Right lobe of liver (tissue), 4 donors: ENCODE measurements around the gene GLYR1.

Experiments
- POLR2A ChIP-seq: fragments of 450-650 bp; IDR thresholded peaks from one replicate; pipeline ENCODE4 v1.6.1; 2017; ENCODE audit warnings: antibody characterized with exemption, mild to moderate bottlenecking
- TF ChIP-seq, protein P1 (sequence below), 4 donors: fragments of 200-600 bp in 3 of 4; fragments of 450-650 bp in 1 of 4; IDR thresholded peaks; one replicate each; pipeline versions ENCODE4 v1.5.1 to v1.8.0; 2016 to 2022; ENCODE audit warnings: antibody characterized with exemption in 4 of 4, mild to moderate bottlenecking in 2 of 4
- donor health status: DM: no; HTN: no; CAD: no.
- donor health status: DM: no; HTN: no; CAD: no.
- donor health status: DM: no; HTN: yes; CAD: no.

DNA sequence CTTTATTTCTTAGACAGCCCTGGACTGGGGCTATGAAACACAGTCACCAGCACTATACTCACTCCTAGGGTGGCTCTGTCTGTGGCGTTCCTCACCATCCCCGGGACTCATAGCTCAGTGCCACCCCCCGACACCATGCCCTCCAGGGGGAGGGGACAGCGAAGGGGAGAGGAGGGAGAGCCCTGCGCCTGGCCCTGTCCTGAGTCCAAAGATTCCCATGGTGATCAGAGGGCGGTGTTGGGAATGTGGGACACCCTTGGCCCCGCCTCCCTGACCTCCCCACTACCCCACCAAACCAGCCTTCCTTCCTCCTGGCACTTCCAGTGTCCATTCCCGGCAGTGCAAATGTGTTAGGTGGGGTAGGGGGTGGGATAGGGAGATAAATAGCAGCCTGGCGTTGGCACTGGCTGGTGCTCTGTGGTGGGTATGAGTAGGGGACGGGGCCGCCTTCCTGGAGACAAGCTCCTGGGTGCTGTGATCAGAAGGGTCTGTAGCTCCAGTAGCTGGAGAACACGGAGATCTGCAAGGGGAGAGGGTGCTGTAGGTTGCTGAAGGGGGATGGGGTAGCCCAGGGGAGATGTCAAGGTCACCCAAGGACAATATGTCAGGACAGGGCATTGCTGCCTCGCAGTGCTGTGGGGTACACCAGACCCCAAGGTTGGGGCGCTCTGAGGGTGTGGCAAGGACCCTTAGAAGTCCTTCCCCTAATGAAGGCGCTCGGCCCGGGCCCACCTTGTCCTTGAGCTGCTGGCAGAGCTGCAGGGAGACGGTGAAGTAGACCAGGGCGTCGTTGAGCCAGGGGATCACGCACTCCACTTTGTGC, 49.9 kb downstream of the GLYR1 start:
- TF ChIP-seq, protein P1, sequence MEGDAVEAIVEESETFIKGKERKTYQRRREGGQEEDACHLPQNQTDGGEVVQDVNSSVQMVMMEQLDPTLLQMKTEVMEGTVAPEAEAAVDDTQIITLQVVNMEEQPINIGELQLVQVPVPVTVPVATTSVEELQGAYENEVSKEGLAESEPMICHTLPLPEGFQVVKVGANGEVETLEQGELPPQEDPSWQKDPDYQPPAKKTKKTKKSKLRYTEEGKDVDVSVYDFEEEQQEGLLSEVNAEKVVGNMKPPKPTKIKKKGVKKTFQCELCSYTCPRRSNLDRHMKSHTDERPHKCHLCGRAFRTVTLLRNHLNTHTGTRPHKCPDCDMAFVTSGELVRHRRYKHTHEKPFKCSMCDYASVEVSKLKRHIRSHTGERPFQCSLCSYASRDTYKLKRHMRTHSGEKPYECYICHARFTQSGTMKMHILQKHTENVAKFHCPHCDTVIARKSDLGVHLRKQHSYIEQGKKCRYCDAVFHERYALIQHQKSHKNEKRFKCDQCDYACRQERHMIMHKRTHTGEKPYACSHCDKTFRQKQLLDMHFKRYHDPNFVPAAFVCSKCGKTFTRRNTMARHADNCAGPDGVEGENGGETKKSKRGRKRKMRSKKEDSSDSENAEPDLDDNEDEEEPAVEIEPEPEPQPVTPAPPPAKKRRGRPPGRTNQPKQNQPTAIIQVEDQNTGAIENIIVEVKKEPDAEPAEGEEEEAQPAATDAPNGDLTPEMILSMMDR (IDR thresholded peaks at IDR 0.05): no peak
- no peak for TF ChIP-seq POLR2A
